ENCODE measurements around the gene PSMC3IP.
"Not testable (repeated sequence)": the region's sequence is repeated elsewhere in the genome, so short reads cannot be mapped to it uniquely, and the experiment has no call there.

Gene PSMC3IP

GRCh38 chr17:42561897-42562387 is 15.6 kb downstream of the PSMC3IP start, which contains the start of gene COASY:
Gene COASY (plus strand): TSS chr17:42562148. CDS start chr17:42562623, 475 bp downstream.
- DNase-seq (ENCODE audit: low read depth in 2 of 2), result peak; percentile 85 to 87

GRCh38 chr17:42560246-42560645 is 17.3 kb downstream of the PSMC3IP start:
- no peak for DNase-seq (ENCODE audit: low read depth in 2 of 2)

- no peak for DNase-seq (ENCODE audit: low read depth in 2 of 2)
Measured at GRCh38 chr17:42559075-42559474, 18.5 kb downstream of the PSMC3IP start.

GRCh38 chr17:42555961-42556617 is 21.4 kb downstream of the PSMC3IP start:
- DNase-seq (ENCODE audit: low read depth in 2 of 2), result not testable (repeated sequence)

GRCh38 chr17:42555122-42555622 is 22.4 kb downstream of the PSMC3IP start:
- DNase-seq (ENCODE audit: low read depth in 2 of 2), result no peak

- peak; percentile 40 to 68 for DNase-seq (ENCODE audit: low read depth in 2 of 2)
Measured at GRCh38 chr17:42554250-42555121, 23.0 kb downstream of the PSMC3IP start.

GRCh38 chr17:42553866-42554249 is 23.7 kb downstream of the PSMC3IP start:
- DNase-seq (ENCODE audit: low read depth in 2 of 2), result no peak

GRCh38 chr17:42553161-42553818 is 24.2 kb downstream of the PSMC3IP start:
- no peak for DNase-seq (ENCODE audit: low read depth in 2 of 2)

GRCh38 chr17:42552736-42553135 is 24.8 kb downstream of the PSMC3IP start, which contains the start of gene HSD17B1:
Gene HSD17B1 (plus strand): TSS chr17:42552923. CDS start chr17:42552934, 11 bp downstream.
- not testable (repeated sequence) for DNase-seq (ENCODE audit: low read depth in 2 of 2)

- no peak for DNase-seq (ENCODE audit: low read depth in 2 of 2)
Measured at GRCh38 chr17:42548993-42549755, 28.4 kb downstream of the PSMC3IP start.

GRCh38 chr17:42548070-42548837 is 29.3 kb downstream of the PSMC3IP start:
- peak; percentile 56 to 74 for DNase-seq (ENCODE audit: low read depth in 2 of 2)

- no peak for DNase-seq (ENCODE audit: low read depth in 2 of 2)
Measured at GRCh38 chr17:42547698-42548069, 29.8 kb downstream of the PSMC3IP start.

- no peak for DNase-seq (ENCODE audit: low read depth in 2 of 2)
Measured at GRCh38 chr17:42547001-42547461, 30.5 kb downstream of the PSMC3IP start.

- DNase-seq (ENCODE audit: low read depth in 2 of 2), result not testable (repeated sequence)
Measured at GRCh38 chr17:42545755-42546505, 31.6 kb downstream of the PSMC3IP start.

- no peak for DNase-seq (ENCODE audit: low read depth in 2 of 2)
Measured at GRCh38 chr17:42544874-42545283, 32.6 kb downstream of the PSMC3IP start.

GRCh38 chr17:42543190-42544079 is 34.1 kb downstream of the PSMC3IP start:
- no peak for DNase-seq (ENCODE audit: low read depth in 2 of 2)

GRCh38 chr17:42541041-42541833 is 36.3 kb downstream of the PSMC3IP start:
- peak in 1 of 2 donors; percentile 20 for DNase-seq (ENCODE audit: low read depth in 2 of 2)

GRCh38 chr17:42540558-42540957 is 37.0 kb downstream of the PSMC3IP start:
- not testable (repeated sequence) for DNase-seq (ENCODE audit: low read depth in 2 of 2)
